NAMALWA (cell line): ENCODE measurements around the gene NQO2.
A peak's percentile ranks its signal among the peaks of the same experiment; 100 is the strongest.
"Not testable (repeated sequence)": the region's sequence is repeated elsewhere in the genome, so short reads cannot be mapped to it uniquely, and the experiment has no call there.

ENCODE experiments used
- DNase-seq: peaks from one replicate; pipeline ENCODE4 v3.0.0-alpha.2; 2015; ENCODE audit warnings: low spot score

Gene NQO2

DNA sequence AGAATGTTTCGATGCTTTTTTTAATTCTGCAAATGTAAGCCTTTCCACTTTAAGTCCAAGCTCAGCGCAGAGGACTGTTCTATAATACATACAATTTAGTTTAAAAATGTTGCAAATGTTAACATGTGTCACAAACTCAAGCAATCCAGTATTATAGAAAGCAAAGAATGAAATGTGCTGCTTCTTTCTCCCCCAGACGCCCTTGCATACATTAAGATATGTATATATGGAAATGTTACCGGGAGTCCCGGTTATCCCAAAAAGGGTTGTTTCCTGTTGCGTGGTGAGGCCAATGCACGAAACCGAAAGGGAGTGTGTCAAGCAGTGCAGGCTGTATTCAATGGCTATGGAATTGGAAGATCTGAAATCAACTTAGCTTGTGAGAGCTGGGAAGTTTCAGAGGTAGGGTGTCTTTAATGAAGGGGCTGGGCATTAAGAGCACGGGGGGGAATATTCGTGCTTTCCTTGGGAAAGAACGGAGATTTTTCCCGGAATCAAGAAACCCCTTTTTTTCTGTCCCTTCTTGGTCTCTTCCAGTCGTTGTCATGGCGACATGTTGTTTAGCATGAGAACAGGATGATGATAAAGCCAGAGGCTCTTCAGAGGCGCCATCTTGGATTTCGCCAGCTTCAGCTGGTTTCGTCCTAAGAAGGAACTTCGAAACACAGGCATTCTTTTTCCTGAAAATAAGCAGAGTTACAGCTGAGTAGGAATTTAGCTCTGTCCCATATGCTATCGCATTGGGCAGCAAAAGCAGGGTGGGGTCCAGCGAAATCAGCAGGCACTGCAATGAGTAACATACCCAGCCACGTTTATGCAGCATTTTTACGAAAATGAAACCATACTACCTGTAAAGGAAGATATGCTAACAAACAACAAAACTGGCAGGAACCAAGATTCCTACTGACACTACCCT lies 10.1 kb upstream of the NQO2 start:
- DNase-seq, result peak; percentile 96

DNA sequence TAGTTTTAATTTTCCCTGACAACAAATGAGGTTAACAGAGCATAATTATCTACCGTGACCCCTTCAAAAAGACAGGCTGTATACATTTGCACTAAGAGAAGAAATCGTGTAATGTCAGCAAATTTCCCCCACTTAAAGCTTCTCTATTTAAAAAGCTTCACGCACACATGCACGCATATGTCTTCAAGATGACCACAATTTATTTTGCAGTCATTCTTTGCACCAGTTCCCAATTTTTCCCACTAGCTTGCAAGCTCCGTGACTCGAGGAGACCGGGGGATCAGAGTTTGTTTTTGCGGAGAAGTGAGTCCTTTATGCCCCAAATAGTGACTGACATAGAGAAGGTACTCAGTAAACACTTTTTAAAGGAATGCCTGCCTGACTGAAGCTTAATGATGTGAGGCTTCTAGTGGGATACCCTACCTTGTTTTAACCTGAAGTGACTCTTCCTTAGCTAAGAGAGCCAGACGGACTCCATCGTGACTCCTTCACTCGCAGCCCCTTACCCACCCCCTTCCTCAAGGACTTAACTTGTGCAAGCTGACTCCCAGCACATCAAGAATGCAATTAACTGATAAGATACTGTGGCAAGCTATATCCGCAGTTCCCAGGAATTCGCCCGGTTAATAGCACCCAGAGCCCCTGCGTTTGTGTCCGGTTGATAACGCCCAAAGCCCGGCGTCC lies 9.3 kb upstream of the NQO2 start:
- no peak for DNase-seq

DNA sequence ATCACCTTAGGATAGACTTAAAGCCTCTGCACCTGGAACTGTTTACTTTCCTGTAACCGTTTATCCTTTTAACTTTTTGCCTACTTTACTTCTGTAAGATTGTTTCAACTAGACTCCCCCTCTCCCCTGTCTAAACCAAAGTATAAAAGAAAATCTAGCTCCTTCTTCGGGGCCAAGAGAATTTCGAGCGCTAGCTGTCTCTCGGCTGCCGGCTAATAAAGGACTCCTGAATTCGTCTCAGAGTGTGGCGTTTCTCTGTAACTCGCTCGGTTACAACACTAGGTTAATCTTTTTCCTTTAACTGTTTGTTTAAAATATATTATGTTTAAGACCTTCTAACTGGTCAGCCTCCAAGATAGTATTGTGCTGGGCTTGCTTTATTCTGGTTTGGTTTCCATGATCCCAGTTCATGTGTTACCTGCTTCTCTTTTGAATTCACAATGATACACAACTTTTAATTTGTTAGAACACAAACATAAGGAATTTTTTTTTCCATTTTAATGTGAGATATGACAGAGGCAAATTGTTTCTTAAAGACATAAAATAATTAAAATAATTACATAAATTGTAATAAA lies 8.7 kb upstream of the NQO2 start:
- no peak for DNase-seq

DNA sequence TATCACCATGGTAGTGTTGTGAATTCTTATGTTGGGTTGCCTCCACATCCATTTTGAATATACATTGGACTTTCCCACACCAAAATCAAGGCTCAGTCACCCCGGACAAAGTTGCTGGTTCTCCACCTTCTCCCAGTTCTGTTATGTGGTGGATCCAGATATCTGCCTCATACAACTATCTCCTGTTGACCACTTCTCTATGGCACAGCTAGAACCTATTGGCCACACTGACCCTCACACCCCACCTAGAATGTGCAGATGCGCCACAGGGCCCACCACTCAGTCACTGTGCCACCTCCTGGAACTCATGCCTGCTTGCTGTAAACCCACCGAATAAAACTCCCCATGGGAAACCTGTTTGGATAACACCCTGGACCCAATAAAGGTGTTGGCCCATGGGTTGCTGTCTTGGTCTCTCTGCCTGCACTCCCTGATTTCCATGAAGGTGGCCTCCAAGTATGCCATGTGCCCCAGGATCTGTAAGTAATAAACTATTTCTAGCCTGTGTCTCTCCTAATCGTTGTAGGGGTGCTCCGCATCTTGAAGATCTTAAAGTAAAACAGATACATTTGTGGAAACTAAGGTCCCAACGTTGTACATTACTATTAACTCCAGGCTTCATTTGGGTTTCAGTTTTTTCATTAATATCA lies 7.2 kb upstream of the NQO2 start:
- DNase-seq, result no peak

DNA sequence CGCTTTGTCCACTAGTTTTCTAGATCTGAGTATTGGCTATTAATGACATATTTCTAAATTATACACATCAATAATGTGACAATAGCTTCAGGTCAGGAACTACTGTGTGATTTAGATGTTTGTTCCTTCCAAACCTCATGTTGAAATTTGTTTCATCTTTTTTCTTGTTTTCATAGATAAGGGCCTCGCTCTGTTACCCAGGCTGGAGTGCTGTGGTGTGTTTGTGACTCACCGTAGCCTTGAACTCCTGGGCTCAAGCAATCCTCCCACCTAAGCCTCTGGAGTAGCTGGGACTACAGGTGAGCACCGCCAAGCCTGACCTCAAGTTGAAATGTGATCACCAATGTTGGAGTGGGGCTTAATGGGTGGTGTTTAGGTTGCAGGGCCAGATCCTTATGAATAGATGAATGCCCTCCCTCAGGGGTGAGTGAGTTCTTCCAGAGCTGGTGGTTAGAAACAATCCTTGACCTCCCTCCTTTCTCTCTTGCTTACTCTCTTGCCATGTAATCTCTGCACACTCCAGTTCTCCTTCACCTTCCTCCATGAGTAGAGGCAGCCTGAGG lies 5.9 kb upstream of the NQO2 start:
- DNase-seq, result no peak

DNA sequence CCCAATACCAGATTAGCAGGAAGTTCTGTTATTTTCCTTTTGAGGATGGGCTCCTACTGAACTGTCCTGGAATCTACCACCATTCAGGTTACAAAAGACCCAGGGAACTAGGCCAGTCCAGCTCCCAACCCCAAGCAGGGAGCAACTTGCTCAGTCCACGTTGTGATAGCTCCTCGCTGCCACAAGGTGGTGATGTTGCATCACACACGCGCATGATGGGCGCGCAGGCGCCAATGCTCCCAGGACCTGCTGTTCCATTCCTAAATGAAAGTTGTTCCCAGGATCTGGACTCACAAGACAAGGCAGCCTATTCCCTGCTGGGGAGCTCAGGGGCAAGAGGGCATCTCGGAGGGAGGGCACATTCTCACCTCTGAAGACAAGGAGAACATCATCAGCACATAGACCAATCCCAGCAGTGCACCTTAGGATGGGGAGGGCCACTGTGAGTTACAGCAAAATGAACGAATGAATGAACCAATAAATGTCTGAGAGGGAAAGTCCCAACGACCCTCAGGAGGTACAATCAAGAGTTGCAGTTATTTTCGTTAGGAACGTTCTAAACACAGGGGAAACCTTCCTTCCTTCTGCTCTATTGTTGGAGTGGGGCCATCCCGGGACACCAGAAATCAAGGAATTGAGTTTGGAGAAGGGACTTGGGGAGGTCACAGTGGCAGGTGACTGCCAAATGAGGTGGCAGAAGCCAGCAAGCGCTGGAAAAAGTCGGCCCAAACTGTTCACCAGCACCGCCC lies 1.3 kb upstream of the NQO2 start:
- peak; percentile 66 for DNase-seq

DNA sequence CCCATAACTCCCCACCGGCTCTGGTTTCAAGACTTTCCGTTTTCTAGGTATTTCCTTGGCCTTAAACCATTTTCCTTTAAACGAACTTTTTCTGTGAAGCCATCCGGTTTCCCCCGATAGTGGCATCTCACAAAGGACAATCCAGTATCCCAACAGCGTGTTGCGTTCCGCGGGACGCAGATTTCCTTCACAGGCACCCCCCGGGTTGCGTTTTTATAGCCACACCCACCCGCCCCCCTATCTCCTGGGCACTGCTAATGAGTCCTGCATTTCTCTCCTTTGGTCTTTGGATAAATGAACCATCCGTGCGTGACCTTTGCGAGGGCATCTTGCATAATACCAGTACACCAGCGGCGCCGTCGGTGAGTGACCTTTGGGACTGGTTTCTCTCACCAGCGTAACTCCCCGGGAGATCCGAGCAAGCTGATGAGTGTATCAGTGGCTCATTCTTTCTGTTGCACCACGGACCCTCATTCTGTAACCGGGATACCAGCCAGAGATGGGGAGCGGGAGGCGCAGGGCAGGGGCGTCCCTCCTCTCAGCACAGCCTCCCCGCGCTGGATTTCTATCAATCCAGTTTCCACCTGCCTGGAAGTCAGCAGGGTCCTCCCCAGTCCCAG lies 586 bp upstream of the NQO2 start:
- peak; percentile 70 for DNase-seq

DNA sequence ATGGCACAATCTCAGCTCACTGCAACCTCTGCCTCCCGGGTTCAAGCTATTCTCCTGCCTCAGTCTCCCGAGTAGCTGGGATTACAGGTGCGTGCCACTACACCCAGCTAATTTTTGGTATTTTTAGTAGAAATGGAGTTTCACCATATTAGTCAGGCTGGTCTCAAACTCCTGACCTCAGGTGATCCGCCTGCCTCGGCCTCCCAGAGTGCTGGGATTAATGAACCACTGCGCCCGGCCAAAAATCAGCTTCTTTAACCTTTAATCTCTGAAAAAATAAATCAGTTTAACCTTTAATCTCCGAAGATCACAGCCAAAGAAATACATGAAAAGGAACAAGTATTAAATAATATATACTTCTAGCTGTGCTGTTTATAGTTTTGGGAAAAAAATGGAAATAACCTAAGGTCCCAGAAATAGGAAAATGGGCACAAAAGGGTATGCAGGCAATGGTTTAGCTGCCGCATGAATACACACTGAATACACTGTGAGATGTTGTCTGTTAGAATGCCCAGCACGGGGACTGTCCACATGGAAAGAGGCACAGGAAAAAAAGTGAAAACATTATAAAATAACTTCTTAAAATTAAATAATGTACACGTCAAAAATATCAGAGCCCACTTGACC lies 1.6 kb downstream of the NQO2 start:
- DNase-seq, result no peak

DNA sequence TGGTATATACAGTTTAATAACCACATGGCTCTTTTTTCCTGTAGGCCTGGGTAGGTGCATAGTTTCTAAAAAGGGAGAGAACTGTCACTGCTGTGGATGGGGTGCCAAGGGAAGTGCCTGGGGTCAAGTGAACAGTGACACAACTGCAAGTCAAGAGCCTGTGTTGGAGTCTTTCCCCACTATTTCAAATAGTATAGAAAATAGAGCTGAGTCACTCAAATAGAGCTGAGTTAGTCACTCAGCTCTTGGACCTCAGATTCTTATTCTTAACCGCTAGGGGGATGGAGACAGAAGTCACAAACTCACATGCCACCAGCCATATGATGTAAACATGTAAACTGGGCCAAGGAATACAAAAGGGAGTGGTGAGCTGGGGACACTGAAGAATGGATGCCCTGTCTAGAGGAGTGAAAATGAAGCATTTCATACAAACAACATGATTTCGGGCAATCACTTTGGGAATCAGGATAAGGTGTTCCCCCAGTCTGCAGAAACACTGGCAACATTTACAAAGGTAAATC lies 2.1 kb downstream of the NQO2 start:
- DNase-seq, result peak; percentile 69

DNA sequence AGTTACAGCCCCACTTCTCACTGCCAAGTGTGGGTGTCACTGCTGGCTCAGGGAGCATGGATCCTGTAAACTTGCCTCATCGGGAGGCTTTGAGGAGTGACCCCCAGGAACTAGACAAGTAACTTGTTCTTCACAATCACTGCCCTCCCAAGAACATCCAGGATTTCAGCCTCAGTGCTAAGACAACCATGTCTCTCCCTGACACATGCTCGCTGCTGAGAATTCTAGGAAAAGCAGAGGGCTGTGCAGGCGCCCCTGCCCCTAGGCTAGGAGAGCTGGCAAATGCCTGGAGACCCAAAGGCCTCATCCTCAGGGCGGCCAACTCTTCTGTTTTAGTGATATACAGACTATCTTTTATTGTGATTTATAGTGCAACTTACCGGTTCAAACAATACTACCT lies 3.5 kb downstream of the NQO2 start:
- DNase-seq, result not testable (repeated sequence)

DNA sequence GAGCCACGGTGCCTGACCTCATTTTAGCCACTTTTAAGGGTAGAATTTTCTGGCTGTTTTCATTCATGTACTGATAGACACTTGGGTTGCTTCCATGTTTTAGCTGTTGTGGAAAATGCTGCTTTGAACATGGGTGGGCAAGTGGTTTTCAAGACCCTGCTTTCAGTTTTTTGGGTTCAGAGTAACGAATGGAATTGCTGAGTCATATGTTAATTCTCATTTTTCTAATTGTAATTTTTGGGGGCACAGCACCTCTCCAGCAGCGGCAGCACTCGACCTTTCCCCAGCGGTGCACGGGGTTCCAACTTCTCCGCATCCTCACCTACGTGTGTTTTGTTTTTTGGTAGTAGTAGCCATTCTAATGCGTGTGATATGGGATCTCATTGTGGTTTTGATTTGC lies 5.4 kb downstream of the NQO2 start:
- DNase-seq, result no peak

DNA sequence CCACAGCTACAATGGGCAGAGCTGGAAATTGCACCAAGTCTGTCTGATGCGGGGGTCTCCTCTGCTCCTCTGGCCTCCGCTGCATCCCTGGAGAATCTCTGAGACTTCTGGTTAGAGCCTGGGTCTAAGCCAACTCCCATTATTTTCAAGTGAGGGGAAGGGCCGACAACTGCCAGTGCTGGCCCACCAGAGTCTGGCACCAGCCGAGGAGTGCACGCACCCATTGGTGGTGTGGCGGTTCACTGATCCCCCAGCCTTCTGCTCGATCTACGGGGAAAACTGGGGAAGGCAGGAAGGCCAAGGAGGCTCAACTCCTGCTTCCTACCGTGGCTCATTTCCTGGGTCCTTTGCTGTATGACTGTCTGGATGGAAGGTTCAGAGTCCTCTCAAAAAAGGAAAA lies 6.2 kb downstream of the NQO2 start:
- DNase-seq, result no peak

DNA sequence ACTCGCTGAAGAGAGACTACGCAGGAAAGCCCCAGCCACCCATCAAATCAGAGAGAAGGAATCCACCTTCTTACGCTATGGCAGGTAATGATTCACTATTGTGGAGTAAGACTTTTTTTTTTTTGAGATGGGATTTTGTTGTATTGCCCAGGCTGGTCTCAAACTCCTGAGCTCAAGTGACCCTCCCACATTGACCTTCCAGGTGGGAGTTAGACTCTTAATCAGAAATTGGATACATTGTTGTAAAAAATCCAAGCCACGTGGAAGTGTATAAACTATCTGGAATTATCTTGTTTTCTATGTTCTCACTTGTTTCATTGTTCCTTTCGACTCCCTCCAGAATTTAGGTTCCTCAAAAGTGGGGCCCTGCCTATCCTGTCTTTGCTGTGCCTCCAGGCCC lies 6.8 kb downstream of the NQO2 start:
- DNase-seq, result no peak

DNA sequence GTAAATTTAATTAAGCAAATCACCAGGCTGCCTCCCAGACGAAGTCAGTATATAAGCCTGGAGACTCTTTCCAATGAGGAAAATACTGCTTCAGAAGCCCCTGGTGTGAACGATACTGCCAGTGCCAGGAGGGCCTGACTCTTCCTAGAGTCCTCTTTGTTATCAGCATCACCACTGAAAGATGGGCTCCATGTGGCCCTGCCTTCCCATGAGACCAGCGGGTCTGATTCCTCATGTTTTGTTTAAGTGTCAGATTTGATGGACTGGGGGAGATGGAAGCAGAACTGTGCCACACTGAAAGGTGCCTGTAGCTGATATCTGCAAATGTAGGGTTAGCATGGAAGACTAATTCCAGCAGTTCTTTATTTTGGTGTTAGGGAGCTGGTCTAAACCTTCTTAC lies 7.9 kb downstream of the NQO2 start:
- no peak for DNase-seq

DNA sequence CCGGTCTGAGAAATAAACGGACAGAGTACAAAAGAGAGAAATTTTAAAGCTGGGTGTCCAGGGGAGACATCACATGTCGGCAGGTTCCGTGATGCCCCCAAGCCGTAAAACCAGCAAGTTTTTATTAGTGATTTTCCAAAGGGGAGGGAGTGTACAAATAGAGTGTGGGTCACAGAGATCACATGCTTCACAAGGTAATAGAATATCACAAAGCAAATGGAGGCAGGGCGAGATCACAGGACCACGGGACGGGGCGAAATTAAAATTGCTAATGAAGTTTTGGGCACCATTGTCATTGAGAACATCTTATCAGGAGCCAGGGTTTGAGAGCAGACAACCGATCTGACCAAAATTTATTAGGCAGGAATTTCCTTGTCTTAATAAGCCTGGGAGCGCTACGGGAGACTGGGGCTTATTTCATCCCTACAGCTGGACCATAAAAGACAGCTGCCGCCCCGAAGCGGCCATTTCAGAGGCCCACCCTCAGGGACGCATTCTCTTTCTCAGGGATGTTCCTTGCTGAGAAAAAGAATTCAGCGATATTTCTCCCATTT lies 9.1 kb downstream of the NQO2 start:
- DNase-seq, result not testable (repeated sequence)

DNA sequence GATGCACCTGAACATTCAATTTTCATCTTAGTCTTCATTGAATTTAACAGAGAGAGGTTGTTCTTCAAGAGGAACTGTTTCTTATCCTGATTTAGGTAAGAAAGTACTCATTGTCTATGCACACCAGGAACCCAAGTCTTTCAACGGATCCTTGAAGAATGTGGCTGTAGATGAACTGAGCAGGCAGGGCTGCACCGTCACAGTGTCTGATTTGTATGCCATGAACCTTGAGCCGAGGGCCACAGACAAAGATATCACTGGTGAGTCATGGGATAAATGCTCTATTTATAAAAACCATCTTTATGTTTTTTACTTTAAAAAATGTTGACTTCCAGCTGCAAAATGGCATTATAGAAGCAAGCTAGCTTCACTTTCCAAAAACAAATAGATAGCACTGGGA lies 10.2 kb downstream of the NQO2 start:
- DNase-seq, result no peak

DNA sequence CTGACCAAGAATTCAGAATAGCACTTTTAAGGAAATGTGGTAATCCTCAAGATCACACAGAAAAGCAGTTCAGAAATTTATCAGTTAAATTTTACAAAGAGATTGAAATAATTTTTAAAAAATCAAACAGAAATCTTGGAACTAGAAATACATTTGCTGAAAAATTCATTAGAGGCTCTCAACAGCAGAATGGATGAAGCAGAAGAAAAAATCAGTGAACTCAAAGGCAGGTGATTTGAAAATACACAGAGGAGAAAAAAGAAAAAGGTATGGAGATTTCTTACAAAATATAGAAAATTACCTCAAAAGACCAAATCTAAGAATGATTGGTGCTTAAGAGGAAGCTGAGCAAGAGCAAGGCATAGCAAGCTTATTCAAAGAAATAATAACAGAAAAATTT lies 11.5 kb downstream of the NQO2 start:
- no peak for DNase-seq

DNA sequence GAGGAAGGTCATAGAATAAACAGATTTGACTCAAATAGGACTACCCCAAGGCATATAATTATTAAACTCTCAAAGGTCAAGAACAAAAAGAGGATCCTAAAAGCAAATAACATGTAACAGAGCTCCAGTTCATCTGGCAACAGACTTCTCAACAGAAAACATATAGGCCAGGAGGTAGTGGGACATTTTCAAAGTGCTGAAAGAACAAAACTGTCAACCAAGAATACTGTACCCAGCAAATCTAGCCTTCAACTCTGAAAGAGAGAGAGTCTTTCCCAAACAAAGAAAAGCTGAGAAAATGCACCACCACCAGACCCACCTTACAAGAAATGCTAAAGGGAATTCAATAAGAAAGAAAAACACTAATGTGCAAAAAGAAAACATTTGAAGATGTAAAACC lies 11.9 kb downstream of the NQO2 start:
- DNase-seq, result no peak

DNA sequence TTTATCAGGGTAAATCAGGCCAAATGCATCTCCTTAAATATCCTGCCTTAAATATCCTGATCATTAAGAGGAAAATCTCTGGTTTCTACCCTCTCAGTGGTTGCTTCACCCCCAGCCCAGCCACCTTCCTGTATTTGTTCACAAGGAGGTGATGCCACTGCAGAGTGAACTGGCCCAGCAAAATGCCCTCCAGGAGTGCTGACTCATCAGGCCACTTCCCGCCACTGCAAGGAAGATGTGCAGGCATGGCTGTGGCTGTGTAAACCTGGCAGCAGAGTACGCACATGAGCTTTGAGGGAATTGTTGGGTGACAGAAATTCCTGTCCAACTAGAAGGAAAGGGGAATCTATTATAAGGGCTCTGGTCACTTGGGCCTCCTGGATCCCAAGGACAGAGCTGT lies 13.8 kb downstream of the NQO2 start:
- DNase-seq, result no peak
